Glutamatergic neuron (in vitro differentiated cells): ENCODE data around the gene IMMP2L. TPM values are rescaled to one million over a fixed set of nuclear protein-coding genes. Genes with fewer than 3 reads are reported as not detected.

ENCODE experiments used
- DNase-seq: peaks from one replicate; pipeline ENCODE4 v3.0.0; 2022
- H3K27ac Mint-ChIP-seq: one replicate; pipeline ENCODE4 v1.8.0; 2020; ENCODE audit warnings: mild to moderate bottlenecking, mixed read lengths, inconsistent platforms; ENCODE audit not compliant: unreplicated experiment
- H3K27me3 Mint-ChIP-seq: one replicate; pipeline ENCODE4 v1.8.0; 2020; ENCODE audit warnings: mild to moderate bottlenecking, moderate library complexity, mixed read lengths, inconsistent platforms; ENCODE audit not compliant: unreplicated experiment
- H3K36me3 Mint-ChIP-seq: one replicate; pipeline ENCODE4 v1.8.0; 2020; ENCODE audit warnings: mild to moderate bottlenecking, mixed read lengths, inconsistent platforms; ENCODE audit not compliant: unreplicated experiment
- H3K4me1 Mint-ChIP-seq: one replicate; pipeline ENCODE4 v1.8.0; 2020; ENCODE audit warnings: mild to moderate bottlenecking, low read depth, mixed read lengths, inconsistent platforms; ENCODE audit not compliant: unreplicated experiment
- H3K4me3 Mint-ChIP-seq: one replicate; pipeline ENCODE4 v1.8.0; 2020; ENCODE audit warnings: mild to moderate bottlenecking, mixed read lengths, inconsistent platforms; ENCODE audit not compliant: unreplicated experiment
- H3K9me3 Mint-ChIP-seq: one replicate; pipeline ENCODE4 v1.8.0; 2020; ENCODE audit warnings: mild to moderate bottlenecking, moderate library complexity, mixed read lengths, inconsistent platforms; ENCODE audit not compliant: unreplicated experiment
- CTCF ChIP-seq: fragments of 200-600 bp; sonication (generic); IDR thresholded peaks from one replicate; pipeline ENCODE4 v1.5.0; 2021; ENCODE audit not compliant: partially characterized antibody, unreplicated experiment
- total RNA-seq: library from RNA; stranded (reverse); fragmentation: NEBNext Ultra II Directional; extraction: Animal tissue kit (Norgen Biotek cat#: 25700); gene quantifications from one replicate; pipeline ENCODE4 v1.2.1, GENCODE V29; 2021; ENCODE audit not compliant: unreplicated experiment

The IMMP2L gene
- total RNA-seq, 1 donor from 2014 or later: 9.6 TPM

GRCh38 chr7:111393011-111393754, 169.1 kb downstream of the IMMP2L start:
- Mint-ChIP-seq H3K36me3 (no peaks in the 10 kb centered on the region), H3K4me1 (peaks cover 4% of the 10 kb centered on the region), H3K27me3 (no peaks in the 10 kb centered on the region), H3K4me3 (no peak overlapping the region), H3K9me3 (peaks cover 1% of the 10 kb centered on the region), H3K27ac (no peak overlapping the region)
- no peak for TF ChIP-seq CTCF
- no peak for DNase-seq

DNA sequence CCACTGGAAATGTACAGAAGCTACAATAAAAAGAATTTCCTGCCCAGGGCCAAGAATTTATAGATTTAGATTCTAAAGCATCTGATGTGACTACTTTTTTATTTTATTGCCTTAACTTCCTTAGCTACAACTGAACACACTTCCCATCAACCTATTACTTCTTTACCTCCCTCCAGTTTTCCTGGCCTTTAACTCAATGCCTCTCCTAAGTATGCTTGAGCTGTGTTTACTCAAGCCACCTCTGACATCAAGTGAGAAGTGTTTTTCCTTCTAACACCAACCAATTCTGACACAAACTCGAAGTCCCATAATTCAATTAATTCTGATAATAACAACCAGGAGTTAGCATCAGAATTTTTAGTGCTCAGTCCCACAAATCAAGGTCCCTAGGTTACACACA, 170.0 kb downstream of the IMMP2L start:
- no peak for DNase-seq
- H3K4me1 Mint-ChIP-seq: peaks cover 4% of the 10 kb centered on the region
- no peaks in the 10 kb centered on the region for H3K27me3 Mint-ChIP-seq

DNA sequence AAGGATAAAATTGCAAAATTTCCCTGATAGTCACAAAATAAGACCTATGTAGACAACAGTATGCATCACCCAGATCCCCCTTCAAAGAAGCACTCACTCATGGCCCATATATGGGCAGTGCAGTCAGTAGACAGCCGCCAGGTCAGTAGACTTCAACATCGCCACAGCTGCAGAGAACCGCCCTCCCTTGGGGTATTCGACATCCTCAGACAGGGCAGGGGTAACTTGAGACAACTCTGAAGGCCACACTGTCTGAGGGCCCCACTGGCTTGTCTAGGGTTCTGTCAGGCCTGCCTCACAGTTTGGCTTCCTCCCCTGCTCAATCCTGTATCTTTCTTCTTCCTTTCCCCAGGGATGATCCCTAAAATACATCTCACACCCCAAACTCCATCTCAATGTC, 172.3 kb downstream of the IMMP2L start:
- no peaks in the 10 kb centered on the region for H3K27me3 Mint-ChIP-seq
- H3K4me1 Mint-ChIP-seq: peaks cover 4% of the 10 kb centered on the region
- DNase-seq: no peak
- H3K27ac Mint-ChIP-seq: no peak overlapping the region
- H3K4me3 Mint-ChIP-seq: no peak overlapping the region
- H3K9me3 Mint-ChIP-seq: peaks cover 1% of the 10 kb centered on the region
- no peak for TF ChIP-seq CTCF
- no peaks in the 10 kb centered on the region for H3K36me3 Mint-ChIP-seq

More for the DNA sequence above, 170.0 kb downstream of the IMMP2L start:
- H3K27ac Mint-ChIP-seq: no peak overlapping the region
- no peaks in the 10 kb centered on the region for H3K36me3 Mint-ChIP-seq
- H3K9me3 Mint-ChIP-seq: peaks cover 1% of the 10 kb centered on the region
- no peak overlapping the region for H3K4me3 Mint-ChIP-seq
- TF ChIP-seq CTCF: no peak

GRCh38 chr7:111388912-111389311, 173.4 kb downstream of the IMMP2L start:
- DNase-seq: no peak
- H3K27me3 Mint-ChIP-seq: no peaks in the 10 kb centered on the region
- no peak for TF ChIP-seq CTCF
- H3K4me1 Mint-ChIP-seq: peaks cover 4% of the 10 kb centered on the region
- no peak overlapping the region for H3K27ac Mint-ChIP-seq
- H3K36me3 Mint-ChIP-seq: no peaks in the 10 kb centered on the region
- peaks cover 1% of the 10 kb centered on the region for H3K9me3 Mint-ChIP-seq
- H3K4me3 Mint-ChIP-seq: no peak overlapping the region

- Mint-ChIP-seq H3K4me3 (no peak overlapping the region), H3K9me3 (peaks cover 1% of the 10 kb centered on the region), H3K27me3 (no peaks in the 10 kb centered on the region), H3K27ac (no peak overlapping the region), H3K36me3 (no peaks in the 10 kb centered on the region), H3K4me1 (no peaks in the 10 kb centered on the region)
- no peak for DNase-seq
- TF ChIP-seq CTCF: no peak
Measured at GRCh38 chr7:111388016-111388415, 174.3 kb downstream of the IMMP2L start.
